ENCODE measurements around the gene WDR41.

WDR41 gene

GRCh38 chr5:77419644-77420582 lies 72.2 kb downstream of the WDR41 start:
- ATAC-seq = no peak
- TF ChIP-seq TSHZ2 (CRISPR knock-in tag; IDR thresholded peaks at IDR 0.05) = no peak
- no peak for TF ChIP-seq GLIS3 (CRISPR knock-in tag; IDR thresholded peaks at IDR 0.05)
- no peak for TF ChIP-seq ZNF8 (CRISPR knock-in tag; IDR thresholded peaks at IDR 0.05)
- TF ChIP-seq BACH2 (CRISPR knock-in tag; IDR thresholded peaks at IDR 0.05; ENCODE audit: borderline replicate concordance) = no peak
- TF ChIP-seq, protein P1, sequence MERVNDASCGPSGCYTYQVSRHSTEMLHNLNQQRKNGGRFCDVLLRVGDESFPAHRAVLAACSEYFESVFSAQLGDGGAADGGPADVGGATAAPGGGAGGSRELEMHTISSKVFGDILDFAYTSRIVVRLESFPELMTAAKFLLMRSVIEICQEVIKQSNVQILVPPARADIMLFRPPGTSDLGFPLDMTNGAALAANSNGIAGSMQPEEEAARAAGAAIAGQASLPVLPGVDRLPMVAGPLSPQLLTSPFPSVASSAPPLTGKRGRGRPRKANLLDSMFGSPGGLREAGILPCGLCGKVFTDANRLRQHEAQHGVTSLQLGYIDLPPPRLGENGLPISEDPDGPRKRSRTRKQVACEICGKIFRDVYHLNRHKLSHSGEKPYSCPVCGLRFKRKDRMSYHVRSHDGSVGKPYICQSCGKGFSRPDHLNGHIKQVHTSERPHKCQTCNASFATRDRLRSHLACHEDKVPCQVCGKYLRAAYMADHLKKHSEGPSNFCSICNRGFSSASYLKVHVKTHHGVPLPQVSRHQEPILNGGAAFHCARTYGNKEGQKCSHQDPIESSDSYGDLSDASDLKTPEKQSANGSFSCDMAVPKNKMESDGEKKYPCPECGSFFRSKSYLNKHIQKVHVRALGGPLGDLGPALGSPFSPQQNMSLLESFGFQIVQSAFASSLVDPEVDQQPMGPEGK (CRISPR knock-in tag; IDR thresholded peaks at IDR 0.05; ENCODE audit: borderline replicate concordance) = no peak
- TF ChIP-seq ZFP3 (CRISPR knock-in tag; IDR thresholded peaks at IDR 0.05) = no peak
- no peak for TF ChIP-seq POU6F1 (CRISPR knock-in tag; IDR thresholded peaks at IDR 0.05; ENCODE audit: borderline replicate concordance, low read depth)
- TF ChIP-seq, protein P2, sequence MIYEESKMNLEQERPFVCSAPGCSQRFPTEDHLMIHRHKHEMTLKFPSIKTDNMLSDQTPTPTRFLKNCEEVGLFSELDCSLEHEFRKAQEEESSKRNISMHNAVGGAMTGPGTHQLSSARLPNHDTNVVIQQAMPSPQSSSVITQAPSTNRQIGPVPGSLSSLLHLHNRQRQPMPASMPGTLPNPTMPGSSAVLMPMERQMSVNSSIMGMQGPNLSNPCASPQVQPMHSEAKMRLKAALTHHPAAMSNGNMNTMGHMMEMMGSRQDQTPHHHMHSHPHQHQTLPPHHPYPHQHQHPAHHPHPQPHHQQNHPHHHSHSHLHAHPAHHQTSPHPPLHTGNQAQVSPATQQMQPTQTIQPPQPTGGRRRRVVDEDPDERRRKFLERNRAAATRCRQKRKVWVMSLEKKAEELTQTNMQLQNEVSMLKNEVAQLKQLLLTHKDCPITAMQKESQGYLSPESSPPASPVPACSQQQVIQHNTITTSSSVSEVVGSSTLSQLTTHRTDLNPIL (CRISPR knock-in tag; IDR thresholded peaks at IDR 0.05; ENCODE audit: low read depth) = no peak
- no peak for TF ChIP-seq ESRRG (CRISPR knock-in tag; IDR thresholded peaks at IDR 0.05)
- TF ChIP-seq TCF4 (CRISPR knock-in tag; IDR thresholded peaks at IDR 0.05; ENCODE audit: borderline replicate concordance) = no peak
- TF ChIP-seq ZFP30 (CRISPR knock-in tag; IDR thresholded peaks at IDR 0.05) = no peak
- TF ChIP-seq ARNTL (CRISPR knock-in tag; IDR thresholded peaks at IDR 0.05; ENCODE audit: borderline replicate concordance, low read depth) = no peak
- TF ChIP-seq OSR1 (CRISPR knock-in tag; IDR thresholded peaks at IDR 0.05) = no peak
- no peak for TF ChIP-seq RARB (CRISPR knock-in tag; IDR thresholded peaks at IDR 0.05)
- TF ChIP-seq SNAI2 (CRISPR knock-in tag; IDR thresholded peaks at IDR 0.05) = no peak

- TF ChIP-seq ESRRG (CRISPR knock-in tag; IDR thresholded peaks at IDR 0.05) = no peak
- no peak for TF ChIP-seq CSRNP3 (CRISPR knock-in tag; IDR thresholded peaks at IDR 0.05)
- TF ChIP-seq POU6F1 (CRISPR knock-in tag; IDR thresholded peaks at IDR 0.05; ENCODE audit: borderline replicate concordance, low read depth) = no peak
- ATAC-seq = peak; percentile 59
Measured at GRCh38 chr5:77418601-77419581, 73.2 kb downstream of the WDR41 start.

Measured in SK-N-SH treated with all-trans-retinoic acid at 6 μM for 48 hours (cell line).